Esophagus muscularis mucosa (tissue), 4 donors: ENCODE data around the gene CACNA2D2.

Experiments used
- CTCF ChIP-seq, 3 experiments: fragments of 200-600 bp in 2 of 3; fragments of 450-650 bp in 1 of 3; sonication (generic) in 2 of 3; IDR thresholded peaks; one replicate each; pipeline ENCODE4 v1.5.1; 2017 to 2019; ENCODE audit warnings: antibody characterized with exemption in 3 of 3, mild to moderate bottlenecking in 2 of 3, moderate library complexity in 1 of 3
- EP300 ChIP-seq: sonication (generic); formaldehyde crosslinking; IDR thresholded peaks from one replicate; pipeline ENCODE4 v1.6.1; 2017; ENCODE audit warnings: antibody characterized with exemption
- POLR2A ChIP-seq: fragments of 450-650 bp; IDR thresholded peaks from one replicate; pipeline ENCODE4 v1.6.1; 2017; ENCODE audit warnings: antibody characterized with exemption, moderate library complexity, mild to moderate bottlenecking, low read depth
- POLR2AphosphoS5 ChIP-seq, 2 donors: sonication (generic); formaldehyde crosslinking; IDR thresholded peaks; one replicate each; pipeline ENCODE4 v1.6.1; 2017; ENCODE audit warnings: antibody characterized with exemption in 2 of 2

DNA sequence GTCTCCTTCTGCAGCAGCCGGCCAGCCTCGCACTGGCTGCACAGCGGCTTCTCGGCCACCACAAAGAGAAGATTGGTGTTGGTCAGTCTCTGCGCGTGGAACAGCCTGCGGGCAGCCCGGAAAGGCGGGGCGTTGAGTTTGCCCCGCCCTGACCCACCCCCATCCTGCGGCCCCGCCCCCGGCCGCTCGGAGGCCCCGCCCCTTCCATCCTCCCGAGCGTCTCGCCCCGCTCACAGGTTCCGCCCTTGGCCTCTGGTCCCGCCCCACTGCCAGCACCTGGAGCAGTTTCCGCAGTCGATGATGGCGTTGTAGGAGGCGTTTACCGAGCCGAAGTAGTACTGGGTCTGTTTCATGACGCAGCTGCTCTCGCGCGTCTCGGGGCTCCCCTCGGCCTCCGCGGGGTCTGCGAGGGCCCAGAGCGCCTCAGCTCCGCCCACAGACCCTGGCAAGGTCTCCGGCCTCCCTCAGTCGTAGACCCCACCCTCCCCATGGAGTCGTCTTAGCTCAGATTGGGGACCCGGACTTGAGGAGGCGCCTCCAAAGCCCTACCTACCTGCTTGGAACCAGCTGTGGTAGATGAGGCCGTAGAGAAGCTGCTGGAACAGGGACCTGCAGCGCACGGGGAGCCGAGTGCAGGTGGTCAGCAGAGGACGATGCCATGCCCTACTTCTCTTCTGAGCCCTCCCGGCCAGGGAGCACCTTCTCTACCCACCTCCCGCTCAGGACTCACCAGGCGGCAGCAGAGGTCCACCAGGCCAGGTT lies 138.2 kb downstream of the CACNA2D2 start:
- TF ChIP-seq CTCF (IDR thresholded peaks at IDR 0.05) (no peak), EP300 (no peak), POLR2A (no peak), POLR2AphosphoS5 (IDR thresholded peaks at IDR 0.05) (peak; percentile 67 to 68)
